Measurements from ENCODE around the gene DXO.

DNA sequence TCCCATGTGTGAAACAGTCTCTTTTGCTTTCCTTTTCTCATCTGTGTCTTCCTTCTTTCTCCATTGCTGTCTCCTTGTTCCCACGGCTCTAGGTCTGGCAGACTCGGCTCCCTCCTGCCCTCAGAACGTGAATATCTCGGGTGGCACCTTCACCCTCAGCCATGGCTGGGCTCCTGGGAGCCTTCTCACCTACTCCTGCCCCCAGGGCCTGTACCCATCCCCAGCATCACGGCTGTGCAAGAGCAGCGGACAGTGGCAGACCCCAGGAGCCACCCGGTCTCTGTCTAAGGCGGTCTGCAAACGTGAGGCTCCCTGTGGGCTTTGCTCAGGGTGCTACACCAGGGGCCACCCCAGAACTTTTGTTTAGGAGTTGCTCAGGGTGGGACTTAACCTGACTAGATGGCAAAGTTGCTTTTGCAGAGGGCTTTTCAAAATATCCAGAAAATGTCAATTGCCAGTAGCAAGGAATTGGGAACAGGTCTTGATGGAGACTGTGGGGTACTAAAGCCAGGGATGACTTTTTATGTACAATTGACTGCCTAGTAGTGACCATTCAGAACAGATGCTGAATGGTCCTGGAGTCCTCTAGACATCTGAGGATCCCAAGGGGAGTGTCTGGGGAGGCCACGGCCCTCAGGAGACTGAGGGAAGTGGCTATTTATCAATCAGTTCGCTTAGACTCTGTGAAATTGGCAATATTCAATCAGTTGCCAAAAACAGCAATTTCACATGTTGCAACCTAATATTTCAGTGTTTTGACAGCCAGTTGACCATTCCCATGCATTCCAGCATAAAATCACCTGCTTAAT lies 43.9 kb downstream of the DXO start:
- TF ChIP-seq, protein P1, sequence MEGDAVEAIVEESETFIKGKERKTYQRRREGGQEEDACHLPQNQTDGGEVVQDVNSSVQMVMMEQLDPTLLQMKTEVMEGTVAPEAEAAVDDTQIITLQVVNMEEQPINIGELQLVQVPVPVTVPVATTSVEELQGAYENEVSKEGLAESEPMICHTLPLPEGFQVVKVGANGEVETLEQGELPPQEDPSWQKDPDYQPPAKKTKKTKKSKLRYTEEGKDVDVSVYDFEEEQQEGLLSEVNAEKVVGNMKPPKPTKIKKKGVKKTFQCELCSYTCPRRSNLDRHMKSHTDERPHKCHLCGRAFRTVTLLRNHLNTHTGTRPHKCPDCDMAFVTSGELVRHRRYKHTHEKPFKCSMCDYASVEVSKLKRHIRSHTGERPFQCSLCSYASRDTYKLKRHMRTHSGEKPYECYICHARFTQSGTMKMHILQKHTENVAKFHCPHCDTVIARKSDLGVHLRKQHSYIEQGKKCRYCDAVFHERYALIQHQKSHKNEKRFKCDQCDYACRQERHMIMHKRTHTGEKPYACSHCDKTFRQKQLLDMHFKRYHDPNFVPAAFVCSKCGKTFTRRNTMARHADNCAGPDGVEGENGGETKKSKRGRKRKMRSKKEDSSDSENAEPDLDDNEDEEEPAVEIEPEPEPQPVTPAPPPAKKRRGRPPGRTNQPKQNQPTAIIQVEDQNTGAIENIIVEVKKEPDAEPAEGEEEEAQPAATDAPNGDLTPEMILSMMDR (IDR thresholded peaks at IDR 0.05), result no peak
- no peak for TF ChIP-seq POLR2AphosphoS5 (IDR thresholded peaks at IDR 0.05)
- no peak for TF ChIP-seq POLR2A (IDR thresholded peaks at IDR 0.05)
- TF ChIP-seq EP300 (IDR thresholded peaks at IDR 0.05), result no peak
